ENCODE results near the gene MEIOB.

DNA sequence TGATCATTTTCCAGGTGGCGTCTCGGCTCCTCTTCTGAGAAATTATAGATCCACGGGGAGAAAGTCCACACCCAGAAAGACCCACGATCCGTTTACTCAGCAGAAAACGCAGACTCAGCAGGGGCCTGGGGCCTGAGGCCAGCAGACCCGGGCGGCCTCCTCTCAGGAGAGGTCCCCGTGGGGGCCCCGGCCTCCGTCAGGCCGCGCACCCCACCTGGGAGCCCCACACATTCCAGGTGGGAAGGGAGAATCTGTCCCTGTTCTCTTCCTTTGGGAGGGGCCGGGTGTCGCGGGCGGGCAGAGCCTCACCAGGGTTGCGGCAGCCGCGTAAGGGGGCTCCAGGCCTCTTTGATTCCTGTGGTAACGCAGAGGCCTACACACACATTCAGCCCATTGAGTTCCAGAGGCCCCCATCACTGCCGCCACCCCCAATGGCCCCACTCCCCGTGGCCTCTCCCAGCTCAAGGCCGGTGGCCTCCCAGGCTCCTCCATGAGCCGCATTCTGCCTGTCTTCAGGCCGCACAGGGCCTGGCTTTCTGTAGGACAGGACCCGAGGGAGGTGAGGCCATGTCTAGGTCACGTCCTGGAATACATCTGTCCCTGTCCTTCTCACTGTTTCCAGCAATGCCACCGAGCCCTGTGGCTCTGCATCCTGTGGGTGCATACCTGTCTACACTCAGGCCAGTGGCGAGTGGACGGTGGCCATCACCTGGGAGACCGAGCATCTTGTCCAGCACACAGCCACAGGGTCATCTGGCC lies 76.9 kb downstream of the MEIOB start:
- TF ChIP-seq, protein P1, sequence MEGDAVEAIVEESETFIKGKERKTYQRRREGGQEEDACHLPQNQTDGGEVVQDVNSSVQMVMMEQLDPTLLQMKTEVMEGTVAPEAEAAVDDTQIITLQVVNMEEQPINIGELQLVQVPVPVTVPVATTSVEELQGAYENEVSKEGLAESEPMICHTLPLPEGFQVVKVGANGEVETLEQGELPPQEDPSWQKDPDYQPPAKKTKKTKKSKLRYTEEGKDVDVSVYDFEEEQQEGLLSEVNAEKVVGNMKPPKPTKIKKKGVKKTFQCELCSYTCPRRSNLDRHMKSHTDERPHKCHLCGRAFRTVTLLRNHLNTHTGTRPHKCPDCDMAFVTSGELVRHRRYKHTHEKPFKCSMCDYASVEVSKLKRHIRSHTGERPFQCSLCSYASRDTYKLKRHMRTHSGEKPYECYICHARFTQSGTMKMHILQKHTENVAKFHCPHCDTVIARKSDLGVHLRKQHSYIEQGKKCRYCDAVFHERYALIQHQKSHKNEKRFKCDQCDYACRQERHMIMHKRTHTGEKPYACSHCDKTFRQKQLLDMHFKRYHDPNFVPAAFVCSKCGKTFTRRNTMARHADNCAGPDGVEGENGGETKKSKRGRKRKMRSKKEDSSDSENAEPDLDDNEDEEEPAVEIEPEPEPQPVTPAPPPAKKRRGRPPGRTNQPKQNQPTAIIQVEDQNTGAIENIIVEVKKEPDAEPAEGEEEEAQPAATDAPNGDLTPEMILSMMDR (IDR thresholded peaks at IDR 0.05; ENCODE audit: poor library complexity), result no peak
- no peak for TF ChIP-seq EZH2 (IDR thresholded peaks at IDR 0.05; ENCODE audit: borderline replicate concordance)

All from hepatocyte (in vitro differentiated cells).